WTC11 (cell line): ENCODE measurements around the gene PPM1B. TPM values are rescaled to one million over a fixed set of nuclear protein-coding genes. Genes with fewer than 3 reads are reported as not detected.

Experiments used
- ATAC-seq: fragments of 200-7000 bp; cut with Tn5 transposase; 2 replicates; pipeline ENCODE4 v1.10.0; 2021; ENCODE audit warnings: mild to moderate bottlenecking, moderate library complexity
- CTCF ChIA-PET: fragments of 300-600 bp; sonication (Branson Sonifier 250); formaldehyde crosslinking; loops from one replicate; lab custom pipeline; 2021; ENCODE audit warnings: antibody characterized with exemption; lab: Charles Lee
- POLR2A ChIA-PET: fragments of 350-600 bp; sonication (Branson Sonifier 250); formaldehyde crosslinking; loops from one replicate; lab custom pipeline; 2021; ENCODE audit warnings: antibody characterized with exemption; lab: Charles Lee
- DNase-seq: peaks from one replicate; pipeline ENCODE4 v3.0.0; 2021; ENCODE audit warnings: low spot score
- H3K27ac Mint-ChIP-seq: 2 replicates; pipeline ENCODE4 v1.8.0; 2021; ENCODE audit warnings: mixed read lengths
- H3K27me3 Mint-ChIP-seq: 2 replicates; pipeline ENCODE4 v1.8.0; 2021; ENCODE audit warnings: low read depth, mild to moderate bottlenecking, moderate library complexity, mixed read lengths
- H3K36me3 Mint-ChIP-seq: 2 replicates; pipeline ENCODE4 v1.8.0; 2021; ENCODE audit warnings: mixed read lengths
- H3K4me1 Mint-ChIP-seq: 2 replicates; pipeline ENCODE4 v1.8.0; 2022; ENCODE audit warnings: mixed read lengths
- H3K4me3 Mint-ChIP-seq: 2 replicates; pipeline ENCODE4 v1.8.0; 2021; ENCODE audit warnings: mild to moderate bottlenecking, moderate library complexity, mixed read lengths
- H3K9me3 Mint-ChIP-seq: 2 replicates; pipeline ENCODE4 v1.8.0; 2021; ENCODE audit warnings: mixed read lengths
- ARID4B ChIP-seq: sonication (generic); formaldehyde crosslinking; IDR thresholded peaks from 2 replicates; pipeline ENCODE4 v1.8.0; 2023; ENCODE audit warnings: missing genetic modification reagents, mild to moderate bottlenecking, borderline replicate concordance
- CBFB ChIP-seq: sonication (generic); formaldehyde crosslinking; IDR thresholded peaks from 2 replicates; pipeline ENCODE4 v1.8.1; 2022; ENCODE audit warnings: mild to moderate bottlenecking, low read depth, missing genetic modification reagents
- CDX4 ChIP-seq: fragments of 250-450 bp; sonication (Bioruptor Pico); IDR thresholded peaks from 2 replicates; pipeline ENCODE4 v1.9.0; 2021; ENCODE audit warnings: moderate library complexity, mild to moderate bottlenecking, inconsistent platforms, borderline replicate concordance
- E2F4 ChIP-seq: sonication (generic); formaldehyde crosslinking; IDR thresholded peaks from 2 replicates; pipeline ENCODE4 v1.8.1; 2022; ENCODE audit warnings: low read depth, mild to moderate bottlenecking, moderate library complexity, missing genetic modification reagents, borderline replicate concordance
- FOXJ3 ChIP-seq: sonication (generic); formaldehyde crosslinking; IDR thresholded peaks from 2 replicates; pipeline ENCODE4 v1.9.0; 2021; ENCODE audit warnings: missing genetic modification reagents, mild to moderate bottlenecking, borderline replicate concordance
- MXD4 ChIP-seq: fragments of 250-450 bp; sonication (Bioruptor Pico); IDR thresholded peaks from 2 replicates; pipeline ENCODE4 v1.8.0; 2021; ENCODE audit warnings: mild to moderate bottlenecking, moderate library complexity, borderline replicate concordance
- MYBL2 ChIP-seq: sonication (generic); formaldehyde crosslinking; IDR thresholded peaks from 2 replicates; pipeline ENCODE4 v1.8.1; 2023; ENCODE audit warnings: mild to moderate bottlenecking, moderate library complexity, missing genetic modification reagents
- NFATC4 ChIP-seq: fragments of 250-450 bp; sonication (Bioruptor Pico); IDR thresholded peaks from 2 replicates; pipeline ENCODE4 v1.9.0; 2021; ENCODE audit warnings: mild to moderate bottlenecking
- SP1 ChIP-seq: sonication (generic); formaldehyde crosslinking; conservative IDR thresholded peaks from 2 replicates; pipeline ENCODE4 v1.8.1; 2022; ENCODE audit warnings: missing genetic modification reagents
- TEAD4 ChIP-seq: sonication (generic); formaldehyde crosslinking; IDR thresholded peaks from 2 replicates; pipeline ENCODE4 v1.8.0; 2022; ENCODE audit warnings: mild to moderate bottlenecking, missing genetic modification reagents
- TP53 ChIP-seq: sonication (generic); formaldehyde crosslinking; IDR thresholded peaks from 2 replicates; pipeline ENCODE4 v1.8.1; 2023; ENCODE audit warnings: mild to moderate bottlenecking, missing genetic modification reagents
- ZNF263 ChIP-seq: sonication (generic); formaldehyde crosslinking; IDR thresholded peaks from 2 replicates; pipeline ENCODE4 v1.8.1; 2022; ENCODE audit warnings: low read depth, mild to moderate bottlenecking, moderate library complexity, missing genetic modification reagents
- ZNF423 ChIP-seq: fragments of 250-450 bp; sonication (Bioruptor Pico); IDR thresholded peaks from 2 replicates; pipeline ENCODE4 v2.1.2; 2022; ENCODE audit warnings: mild to moderate bottlenecking, moderate library complexity
- ZNF425 ChIP-seq: fragments of 250-450 bp; sonication (Bioruptor Pico); conservative IDR thresholded peaks from 2 replicates; pipeline ENCODE4 v1.9.0; 2021; ENCODE audit warnings: mild to moderate bottlenecking
- total RNA-seq: library from RNA; stranded (reverse); gene quantifications from 3 replicates; pipeline ENCODE4 v1.2.3, GENCODE V29; 2021

PPM1B gene
- total RNA-seq, 1 experiment from 2014 or later, result 96.4 TPM

GRCh38 chr2:44267796-44268648, 99.3 kb downstream of the PPM1B start:
- CTCF ChIA-PET, result interaction anchor here (0.8 to 1.6 kb wide), 5 partner anchors 15 to 180 kb away, joined by 3 to 4 read pairs (median 3); no protein-coding TSS in a partner anchor
- no peak for ATAC-seq
- H3K27ac Mint-ChIP-seq, result peak overlapping the region; percentile 46; the same call in 1 of the 2 replicates

GRCh38 chr2:44269831-44270230, 101.2 kb downstream of the PPM1B start:
- H3K27ac Mint-ChIP-seq, result no peak overlapping the region
- CTCF ChIA-PET, result no interaction called here
- no peaks in the 10 kb centered on the region for H3K36me3 Mint-ChIP-seq
- POLR2A ChIA-PET, result no interaction called here
- no peak for TF ChIP-seq E2F4 (CRISPR knock-in tag)
- TF ChIP-seq ZNF425, result no peak
- TF ChIP-seq SP1 (CRISPR knock-in tag), result no peak
- TF ChIP-seq MXD4, result no peak
- no peak for TF ChIP-seq MYBL2 (CRISPR knock-in tag)
- no peak for TF ChIP-seq TEAD4
- TF ChIP-seq TP53 (CRISPR knock-in tag), result no peak
- TF ChIP-seq FOXJ3 (CRISPR knock-in tag), result no peak
- TF ChIP-seq ZNF423 (CRISPR knock-in tag), result no peak
- no peak for TF ChIP-seq CBFB
- TF ChIP-seq CDX4 (CRISPR knock-in tag), result no peak
- no peak for TF ChIP-seq ARID4B (CRISPR knock-in tag)
- H3K4me3 Mint-ChIP-seq, result no peak overlapping the region
- H3K4me1 Mint-ChIP-seq, result peaks cover 10% of the 10 kb centered on the region; the same call in 1 of the 2 replicates
- DNase-seq (no peak), ATAC-seq (no peak)
- H3K27me3 Mint-ChIP-seq, result no peaks in the 10 kb centered on the region
- peaks cover 5% of the 10 kb centered on the region; the same call in 1 of the 2 replicates for H3K9me3 Mint-ChIP-seq

More at GRCh38 chr2:44267796-44268648, 99.3 kb downstream of the PPM1B start:
- no peak for TF ChIP-seq ZNF263 (CRISPR knock-in tag)
- no peak for TF ChIP-seq NFATC4 (CRISPR knock-in tag)
- no peak for TF ChIP-seq E2F4 (CRISPR knock-in tag)
- H3K27me3 Mint-ChIP-seq, result no peaks in the 10 kb centered on the region
- no peak overlapping the region for H3K4me3 Mint-ChIP-seq
- POLR2A ChIA-PET, result interaction anchor here (0.6 kb wide), 1 partner anchor 403 kb away, joined by 3 read pairs; no protein-coding TSS in a partner anchor
- no peak for DNase-seq
- no peaks in the 10 kb centered on the region for H3K36me3 Mint-ChIP-seq
- peaks cover 10% of the 10 kb centered on the region; the same call in 1 of the 2 replicates for H3K4me1 Mint-ChIP-seq
- H3K9me3 Mint-ChIP-seq, result peaks cover 5% of the 10 kb centered on the region; the same call in 1 of the 2 replicates
